Testis (tissue), 3 donors: ENCODE results near the gene COL9A3. TPM values are rescaled to one million over a fixed set of nuclear protein-coding genes. Genes with fewer than 3 reads are reported as not detected.

ENCODE experiments used
- DNase-seq: peaks from one replicate; pipeline ENCODE4 v3.0.0-alpha.2; 2019
- H3K27ac ChIP-seq, 2 donors: fragments of 200-600 bp; sonication (generic); one replicate each; pipeline ENCODE4 v1.5.1; 2019
- H3K27me3 ChIP-seq: fragments of 200-600 bp; sonication (generic); one replicate; pipeline ENCODE4 v1.5.1; 2019
- H3K36me3 ChIP-seq: fragments of 200-600 bp; sonication (generic); one replicate; pipeline ENCODE4 v1.5.1; 2017; ENCODE audit warnings: low read depth; ENCODE audit errors: missing control alignments
- H3K4me1 ChIP-seq: fragments of 200-600 bp; sonication (generic); one replicate; pipeline ENCODE4 v1.5.1; 2019
- H3K4me3 ChIP-seq, 2 donors: fragments of 200-600 bp; sonication (generic); one replicate each; pipeline ENCODE4 v1.5.1; 2017 to 2019
- H3K9me3 ChIP-seq: fragments of 200-600 bp; sonication (generic); one replicate; pipeline ENCODE4 v1.5.1; 2017
- POLR2A ChIP-seq: fragments of 450-650 bp; IDR thresholded peaks from one replicate; pipeline ENCODE4 v1.6.1; 2017; ENCODE audit warnings: antibody characterized with exemption, mild to moderate bottlenecking, moderate library complexity
- WGBS, 2 donors: methylation state at CpG; one replicate each; pipeline ENCODE4 v1.1.5; 2018; 5-methylcytosine and 5-hydroxymethylcytosine counted together
- intact Hi-C: fragments of 100-400 bp; cut with DNase I; formaldehyde crosslinking; loops from one replicate; pipeline ENCODE4 v1.15.1; 2023; ENCODE audit warnings: low total_unique reads
- polyA plus RNA-seq: library from polyadenylated mRNA; stranded (reverse); fragments of 350-450 nt; fragmentation: Illumina TruSeq; extraction: RNeasy Lipid Tissue Mini Kit (QIAGEN cat#74804); gene quantifications from one replicate; pipeline ENCODE4 v1.2.3, GENCODE V29; 2014; ENCODE audit warnings: low read depth, low replicate concordance; ENCODE audit not compliant: insufficient read depth
- total RNA-seq, 2 donors: library from RNA; depleted of rRNA; stranded (reverse); fragments of >200 nt; gene quantifications; one replicate each; pipeline ENCODE4 v1.2.3, GENCODE V29; 2016
- TF ChIP-seq, protein P1 (sequence below), 3 experiments: fragments of 450-650 bp in 2 of 3; fragments of 200-600 bp in 1 of 3; sonication (generic) in 1 of 3; IDR thresholded peaks; one replicate each; pipeline ENCODE4 v1.5.1; 2016 to 2019; ENCODE audit warnings: antibody characterized with exemption in 3 of 3, mild to moderate bottlenecking in 2 of 3, moderate library complexity in 1 of 3

COL9A3 gene
- total and polyA plus RNA-seq, 3 donors from 2014 or later, result 19.1 to 50.6 (median 21.3) TPM

DNA sequence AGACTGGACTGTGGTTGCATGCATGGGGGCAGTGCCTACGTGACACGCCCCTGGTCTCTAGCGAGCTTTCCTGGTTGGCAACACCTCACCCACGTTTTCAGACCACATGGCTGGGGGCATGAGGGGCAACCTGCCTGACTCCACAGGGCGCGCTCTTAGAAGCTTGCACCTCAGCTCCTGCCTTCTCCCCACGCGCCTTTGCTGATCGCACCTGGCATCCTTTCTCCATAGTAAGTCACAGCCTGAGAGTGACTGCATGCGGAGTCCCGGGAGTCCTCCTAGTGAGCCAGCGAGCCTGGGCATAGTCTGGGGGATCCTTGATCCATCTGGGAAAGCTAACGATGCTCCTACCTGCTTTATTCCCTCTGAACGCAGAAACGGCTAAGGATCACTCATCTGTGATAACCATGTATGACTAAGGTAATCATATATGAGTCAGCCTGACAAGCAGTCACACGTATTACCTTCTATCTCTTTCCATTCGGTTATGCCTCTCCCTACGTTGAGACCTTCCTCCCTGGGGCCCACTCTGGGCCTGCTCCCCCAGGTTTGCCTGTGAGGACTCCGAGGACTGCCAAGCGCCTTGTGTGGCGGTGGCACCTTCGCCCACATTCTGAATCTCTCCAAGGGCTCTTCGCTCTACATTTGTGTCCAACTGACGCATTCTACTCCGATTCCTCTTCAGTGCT is 40.2 kb downstream of the COL9A3 start:
- DNase-seq, result no peak
- TF ChIP-seq, protein P1, sequence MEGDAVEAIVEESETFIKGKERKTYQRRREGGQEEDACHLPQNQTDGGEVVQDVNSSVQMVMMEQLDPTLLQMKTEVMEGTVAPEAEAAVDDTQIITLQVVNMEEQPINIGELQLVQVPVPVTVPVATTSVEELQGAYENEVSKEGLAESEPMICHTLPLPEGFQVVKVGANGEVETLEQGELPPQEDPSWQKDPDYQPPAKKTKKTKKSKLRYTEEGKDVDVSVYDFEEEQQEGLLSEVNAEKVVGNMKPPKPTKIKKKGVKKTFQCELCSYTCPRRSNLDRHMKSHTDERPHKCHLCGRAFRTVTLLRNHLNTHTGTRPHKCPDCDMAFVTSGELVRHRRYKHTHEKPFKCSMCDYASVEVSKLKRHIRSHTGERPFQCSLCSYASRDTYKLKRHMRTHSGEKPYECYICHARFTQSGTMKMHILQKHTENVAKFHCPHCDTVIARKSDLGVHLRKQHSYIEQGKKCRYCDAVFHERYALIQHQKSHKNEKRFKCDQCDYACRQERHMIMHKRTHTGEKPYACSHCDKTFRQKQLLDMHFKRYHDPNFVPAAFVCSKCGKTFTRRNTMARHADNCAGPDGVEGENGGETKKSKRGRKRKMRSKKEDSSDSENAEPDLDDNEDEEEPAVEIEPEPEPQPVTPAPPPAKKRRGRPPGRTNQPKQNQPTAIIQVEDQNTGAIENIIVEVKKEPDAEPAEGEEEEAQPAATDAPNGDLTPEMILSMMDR (IDR thresholded peaks at IDR 0.05), result no peak
- TF ChIP-seq POLR2A, result no peak
- Histone ChIP-seq H3K27me3 (no peaks in the 10 kb centered on the region), H3K4me1 (peaks cover 8% of the 10 kb centered on the region), H3K36me3 (no peaks in the 10 kb centered on the region), H3K4me3 (no peak overlapping the region), H3K9me3 (no peaks in the 10 kb centered on the region), H3K27ac (no peak overlapping the region)
- WGBS, 2 donors, result 91 to 96% methylated on average over 25 of the region's 25 CpGs
- intact Hi-C loops, result no loop called here

DNA sequence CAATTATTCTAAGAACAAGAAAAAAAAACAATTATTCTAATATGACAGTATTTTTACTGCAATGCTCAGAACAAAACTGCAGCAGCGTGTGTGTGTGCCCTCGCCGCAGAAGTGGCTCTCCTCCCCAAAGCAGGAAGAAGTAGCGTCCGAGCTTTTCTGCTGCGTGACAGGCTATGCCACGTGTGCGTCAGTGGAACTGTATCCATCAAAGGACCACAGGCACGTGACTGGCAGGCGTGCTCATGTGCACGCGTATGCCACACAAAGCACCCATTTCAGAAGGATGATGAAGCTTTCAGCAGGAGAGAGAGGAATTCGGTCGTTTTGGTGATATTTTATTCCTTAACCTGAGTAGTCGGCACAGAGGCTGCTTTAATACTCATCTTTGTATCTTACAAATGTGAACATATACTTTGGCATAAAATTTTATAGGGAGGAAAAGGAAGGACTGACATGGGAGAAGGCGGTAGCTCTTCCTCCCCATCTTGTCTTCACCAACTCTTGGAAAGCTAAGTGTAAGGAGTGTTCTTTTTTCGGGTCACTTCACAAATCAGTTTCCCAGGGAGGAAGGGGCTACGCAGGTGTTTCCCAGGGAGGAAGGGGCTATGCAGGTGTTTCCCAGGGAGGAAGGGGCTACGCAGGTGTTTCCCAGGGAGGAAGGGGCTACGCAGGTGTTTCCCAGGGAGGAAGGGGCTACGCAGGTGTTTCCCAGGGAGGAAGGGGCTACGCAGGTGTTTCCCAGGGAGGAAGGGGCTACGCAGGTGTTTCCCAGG is 41.4 kb downstream of the COL9A3 start:
- TF ChIP-seq, protein P1 (IDR thresholded peaks at IDR 0.05), result no peak
- TF ChIP-seq POLR2A, result no peak
- DNase-seq, result no peak
- intact Hi-C loops, result no loop called here
- Histone ChIP-seq H3K4me1 (peaks cover 8% of the 10 kb centered on the region), H3K36me3 (no peaks in the 10 kb centered on the region), H3K27ac (no peak overlapping the region), H3K9me3 (no peaks in the 10 kb centered on the region), H3K4me3 (no peak overlapping the region), H3K27me3 (no peaks in the 10 kb centered on the region)
- 79 to 90% methylated on average over 20 to 22 of the region's 23 CpGs for WGBS, 2 donors

GRCh38 chr20:62859721-62860120 is 42.9 kb downstream of the COL9A3 start:
- Histone ChIP-seq H3K4me1 (peaks cover 8% of the 10 kb centered on the region), H3K27me3 (no peaks in the 10 kb centered on the region), H3K36me3 (no peaks in the 10 kb centered on the region), H3K9me3 (no peaks in the 10 kb centered on the region), H3K4me3 (no peak overlapping the region), H3K27ac (no peak overlapping the region)
- intact Hi-C loops, result no loop called here
- DNase-seq, result no peak
- TF ChIP-seq POLR2A, result no peak
- TF ChIP-seq, protein P1 (IDR thresholded peaks at IDR 0.05), result no peak
- 72 to 77% methylated on average over 12 of the region's 12 CpGs for WGBS, 2 donors

DNA sequence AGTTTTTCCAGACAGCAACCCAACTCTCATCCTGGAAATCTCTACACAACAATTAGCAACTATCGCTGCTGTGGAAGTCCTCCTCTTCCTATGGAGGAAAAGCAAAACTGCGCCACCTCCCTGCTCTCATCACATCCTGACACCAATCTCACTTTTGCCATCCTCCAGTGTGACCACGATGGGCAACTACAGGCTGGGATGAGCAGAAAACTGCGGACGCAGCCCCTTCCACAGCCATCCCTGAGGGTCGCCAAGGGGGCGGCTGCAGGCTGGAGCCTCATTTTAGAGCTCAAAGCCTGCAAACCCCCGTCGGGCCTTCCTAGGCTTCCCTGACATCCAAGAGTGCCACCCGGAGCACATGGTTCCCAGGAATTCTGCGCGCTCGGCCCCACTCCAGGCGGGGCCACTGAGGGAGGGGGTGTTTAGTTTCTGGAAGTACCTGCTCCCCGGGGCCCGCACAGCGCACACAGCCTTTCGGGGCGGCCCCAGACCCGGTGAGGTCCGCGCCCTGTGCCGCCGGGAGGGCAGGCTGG is 43.6 kb downstream of the COL9A3 start:
- WGBS, 2 donors, result 15 to 32% methylated on average over 4 to 24 of the region's 24 CpGs
- H3K27ac ChIP-seq, result no peak overlapping the region

More for the DNA sequence above, 43.6 kb downstream of the COL9A3 start:
- Histone ChIP-seq H3K4me3 (peak overlapping the region; percentile 27 to 55), H3K9me3 (no peaks in the 10 kb centered on the region), H3K27me3 (no peaks in the 10 kb centered on the region), H3K4me1 (peaks cover 8% of the 10 kb centered on the region), H3K36me3 (no peaks in the 10 kb centered on the region)
- DNase-seq, result no peak
- TF ChIP-seq, protein P1 (IDR thresholded peaks at IDR 0.05), result no peak
- no peak for TF ChIP-seq POLR2A
- intact Hi-C loops, result no loop called here
